ENCODE measurements around the gene ZNHIT2. TPM values are rescaled to one million over a fixed set of nuclear protein-coding genes. Genes with fewer than 3 reads are reported as not detected.
A peak's percentile ranks its signal among the peaks of the same experiment; 100 is the strongest.

Gene ZNHIT2
- total RNA-seq, 2 donors from 2014 or later, result 9.9 to 10.4 TPM

DNA sequence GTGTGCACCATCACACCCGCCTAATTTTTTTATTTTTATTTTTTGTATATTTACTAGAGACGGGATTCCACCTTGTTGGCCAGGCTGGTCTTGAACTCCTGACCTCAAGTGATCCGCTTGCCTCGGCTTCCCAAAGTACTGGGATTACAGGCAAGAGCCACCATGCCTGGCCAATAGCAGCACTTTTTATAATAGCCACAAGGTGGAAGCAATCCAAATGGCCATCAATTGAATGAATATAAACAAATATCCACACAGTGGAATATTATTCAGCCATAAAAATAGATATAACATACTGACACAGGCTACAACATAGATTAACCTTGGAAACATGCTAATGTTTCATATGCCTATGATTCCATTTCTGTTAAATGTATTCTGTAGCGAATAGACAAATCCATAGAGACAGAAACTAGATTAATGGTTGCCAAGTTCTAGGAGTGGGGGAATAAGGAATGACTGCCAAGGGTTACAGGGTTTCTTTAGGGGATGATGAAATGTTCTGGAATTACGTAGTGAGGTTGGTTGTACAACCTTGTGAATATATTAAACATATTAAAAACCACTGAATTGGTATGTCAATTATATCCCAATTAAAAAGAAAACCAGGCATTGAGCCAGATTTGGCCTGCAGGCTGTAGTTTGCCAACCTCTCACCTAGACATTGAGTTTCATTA, 16.7 kb downstream of the ZNHIT2 start:
- H3K36me3 Mint-ChIP-seq (ENCODE audit: insufficient read depth in 2 of 2), result peaks cover 0 to 12% of the 10 kb centered on the region in 2 donors
- no peak overlapping the region for H3K4me3 Mint-ChIP-seq
- peaks cover 23% of the 10 kb centered on the region for H3K4me1 Mint-ChIP-seq (ENCODE audit: low read depth)
- no peak for ATAC-seq (replicated peaks in 1 of 2)
- no peak overlapping the region for H3K27ac Mint-ChIP-seq
- no peaks in the 10 kb centered on the region for H3K9me3 Mint-ChIP-seq
- H3K27me3 Mint-ChIP-seq (ENCODE audit: low read depth), result no peaks in the 10 kb centered on the region
- no peak for DNase-seq

- Mint-ChIP-seq H3K9me3 (no peaks in the 10 kb centered on the region), H3K27me3 (ENCODE audit: low read depth) (no peaks in the 10 kb centered on the region), H3K36me3 (ENCODE audit: insufficient read depth in 2 of 2) (peaks cover 0 to 7% of the 10 kb centered on the region in 2 donors), H3K27ac (no peak overlapping the region), H3K4me3 (peak overlapping the region; percentile 74 to 90), H3K4me1 (ENCODE audit: low read depth) (peaks cover 14% of the 10 kb centered on the region)
- DNase-seq (no peak), ATAC-seq (replicated peaks in 1 of 2) (peak in 1 of 2 donors; percentile 1)
These were observed 20.6 kb downstream of the ZNHIT2 start for GRCh38 chr11:65096926-65097325.

DNA sequence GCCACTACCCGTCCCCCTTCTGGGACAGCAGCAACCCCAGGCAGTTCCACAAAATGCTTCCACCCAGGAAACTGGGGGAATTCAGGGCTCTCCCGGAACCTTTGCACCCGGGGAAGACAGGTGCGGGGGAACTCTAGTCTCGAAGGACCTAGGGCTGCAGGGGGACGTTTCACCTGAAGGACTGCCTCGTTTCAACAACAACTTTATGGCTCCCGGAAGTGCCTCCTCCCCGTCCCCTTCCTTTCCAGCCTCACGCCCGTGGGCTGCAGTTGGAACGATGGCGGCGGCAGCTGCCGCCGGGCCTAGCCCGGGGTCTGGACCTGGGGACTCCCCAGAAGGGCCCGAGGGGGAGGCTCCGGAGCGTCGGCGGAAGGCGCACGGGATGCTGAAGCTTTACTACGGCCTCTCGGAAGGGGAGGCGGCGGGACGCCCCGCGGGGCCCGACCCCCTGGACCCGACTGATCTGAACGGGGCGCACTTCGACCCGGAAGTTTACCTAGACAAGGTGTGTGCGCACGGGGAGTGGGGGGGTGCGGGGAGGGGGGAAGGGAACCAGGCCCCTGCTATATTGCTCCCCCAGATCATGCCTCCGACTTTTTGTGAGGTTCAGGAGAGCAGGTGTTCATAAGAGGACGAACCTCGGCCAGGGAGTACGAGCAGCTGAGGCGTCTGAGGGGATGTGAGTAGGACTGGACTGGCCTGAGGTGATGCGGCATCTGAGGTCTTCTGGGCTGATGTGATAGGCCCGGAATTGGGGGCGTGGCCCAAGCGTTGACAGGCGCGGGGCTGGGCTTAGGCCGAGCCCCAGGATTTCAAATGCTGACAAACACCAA, 21.3 kb downstream of the ZNHIT2 start, which contains the start of gene VPS51:
Gene VPS51 (plus strand): TSS at position 241 of the 833 bp plus-strand sequence. CDS start 37 bp downstream, at position 278.
- Mint-ChIP-seq H3K27ac (peak within 1 kb of the TSS; percentile 86), H3K27me3 (ENCODE audit: low read depth) (no peaks in the 10 kb centered on the region), H3K36me3 (ENCODE audit: insufficient read depth in 2 of 2) (peaks cover 0 to 5% of the 10 kb centered on the region in 2 donors), H3K9me3 (no peaks in the 10 kb centered on the region), H3K4me1 (ENCODE audit: low read depth) (peaks cover 14% of the 10 kb centered on the region), H3K4me3 (peak within 1 kb of the TSS; percentile 86 to 90)
- ATAC-seq (replicated peaks in 1 of 2) (peak; percentile 98), DNase-seq (peak; percentile 90)

DNA sequence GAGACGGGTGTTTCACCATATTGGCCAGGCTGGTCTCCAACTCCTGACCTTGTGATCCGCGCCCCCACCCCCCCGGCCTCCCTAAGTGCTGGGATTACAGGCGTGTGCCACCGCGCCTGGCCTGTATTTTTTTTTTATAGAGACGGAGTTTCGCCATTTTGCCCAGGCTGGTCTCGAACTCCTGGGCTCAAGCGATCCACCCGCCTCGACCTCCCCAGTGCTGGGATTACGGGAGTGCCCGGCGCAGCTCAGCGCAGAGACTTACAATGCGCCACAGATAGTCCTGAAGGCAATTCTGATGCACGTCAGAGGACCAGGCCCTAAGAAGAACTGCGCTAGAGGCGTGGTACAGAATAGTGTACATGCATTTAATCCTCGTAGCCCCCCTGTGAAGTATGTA, 22.1 kb downstream of the ZNHIT2 start:
- Mint-ChIP-seq H3K27me3 (ENCODE audit: low read depth) (no peaks in the 10 kb centered on the region), H3K36me3 (ENCODE audit: insufficient read depth in 2 of 2) (peaks cover 0 to 5% of the 10 kb centered on the region in 2 donors), H3K4me1 (ENCODE audit: low read depth) (peaks cover 14% of the 10 kb centered on the region), H3K4me3 (peak overlapping the region; percentile 86 to 90), H3K27ac (peak overlapping the region; percentile 86), H3K9me3 (no peaks in the 10 kb centered on the region)
- DNase-seq (no peak), ATAC-seq (replicated peaks in 1 of 2) (no peak)

- Mint-ChIP-seq H3K27me3 (ENCODE audit: low read depth) (no peaks in the 10 kb centered on the region), H3K4me3 (no peak overlapping the region), H3K4me1 (ENCODE audit: low read depth) (peaks cover 5% of the 10 kb centered on the region), H3K36me3 (ENCODE audit: insufficient read depth in 2 of 2) (peaks cover 3 to 5% of the 10 kb centered on the region in 2 donors), H3K9me3 (no peaks in the 10 kb centered on the region), H3K27ac (no peak overlapping the region)
- no peak for DNase-seq
- no peak for ATAC-seq (replicated peaks in 1 of 2)
These were observed 26.9 kb downstream of the ZNHIT2 start for GRCh38 chr11:65090628-65091027.

GRCh38 chr11:65089621-65090020, 27.9 kb downstream of the ZNHIT2 start:
- ATAC-seq (replicated peaks in 1 of 2), result no peak
- no peak overlapping the region for H3K4me3 Mint-ChIP-seq

GRCh38 chr11:65087827-65088226, 29.7 kb downstream of the ZNHIT2 start:
- no peaks in the 10 kb centered on the region for H3K27me3 Mint-ChIP-seq (ENCODE audit: low read depth)
- ATAC-seq (replicated peaks in 1 of 2) (no peak), DNase-seq (no peak)
- H3K27ac Mint-ChIP-seq, result no peak overlapping the region
- H3K9me3 Mint-ChIP-seq, result no peaks in the 10 kb centered on the region
- no peak overlapping the region for H3K4me3 Mint-ChIP-seq
- H3K36me3 Mint-ChIP-seq (ENCODE audit: insufficient read depth in 2 of 2), result peaks cover 13 to 14% of the 10 kb centered on the region in 2 donors
- peaks cover 24% of the 10 kb centered on the region for H3K4me1 Mint-ChIP-seq (ENCODE audit: low read depth)

More at GRCh38 chr11:65089621-65090020, 27.9 kb downstream of the ZNHIT2 start:
- Mint-ChIP-seq H3K36me3 (ENCODE audit: insufficient read depth in 2 of 2) (peaks cover 4 to 7% of the 10 kb centered on the region in 2 donors), H3K4me1 (ENCODE audit: low read depth) (peaks cover 13% of the 10 kb centered on the region), H3K9me3 (no peaks in the 10 kb centered on the region), H3K27ac (no peak overlapping the region), H3K27me3 (ENCODE audit: low read depth) (no peaks in the 10 kb centered on the region)
- no peak for DNase-seq

DNA sequence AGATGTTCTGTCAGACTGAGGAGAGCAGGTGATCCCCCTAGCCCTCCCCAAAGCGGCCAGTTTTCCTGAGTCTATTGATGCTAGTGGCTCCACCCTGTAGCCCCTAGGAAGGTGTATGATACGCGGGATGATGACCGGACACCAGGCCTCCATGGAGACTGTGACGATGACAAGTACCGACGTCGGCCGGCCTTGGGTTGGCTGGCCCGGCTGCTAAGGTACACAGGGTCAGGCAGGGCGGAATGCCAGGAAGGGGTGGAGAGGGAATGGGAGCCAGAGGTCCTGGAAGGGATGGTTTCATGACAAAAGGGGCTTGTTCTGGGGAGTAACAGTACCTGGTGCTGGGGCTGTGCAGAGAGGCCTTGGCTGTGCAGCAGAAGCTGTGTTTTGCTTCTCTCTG, 30.3 kb downstream of the ZNHIT2 start:
- H3K27me3 Mint-ChIP-seq (ENCODE audit: low read depth), result no peaks in the 10 kb centered on the region
- ATAC-seq (replicated peaks in 1 of 2), result no peak
- no peaks in the 10 kb centered on the region for H3K9me3 Mint-ChIP-seq
- peaks cover 15 to 19% of the 10 kb centered on the region in 2 donors for H3K36me3 Mint-ChIP-seq (ENCODE audit: insufficient read depth in 2 of 2)
- peaks cover 30% of the 10 kb centered on the region for H3K4me1 Mint-ChIP-seq (ENCODE audit: low read depth)
- H3K4me3 Mint-ChIP-seq, result no peak overlapping the region
- DNase-seq, result no peak
- H3K27ac Mint-ChIP-seq, result no peak overlapping the region

DNA sequence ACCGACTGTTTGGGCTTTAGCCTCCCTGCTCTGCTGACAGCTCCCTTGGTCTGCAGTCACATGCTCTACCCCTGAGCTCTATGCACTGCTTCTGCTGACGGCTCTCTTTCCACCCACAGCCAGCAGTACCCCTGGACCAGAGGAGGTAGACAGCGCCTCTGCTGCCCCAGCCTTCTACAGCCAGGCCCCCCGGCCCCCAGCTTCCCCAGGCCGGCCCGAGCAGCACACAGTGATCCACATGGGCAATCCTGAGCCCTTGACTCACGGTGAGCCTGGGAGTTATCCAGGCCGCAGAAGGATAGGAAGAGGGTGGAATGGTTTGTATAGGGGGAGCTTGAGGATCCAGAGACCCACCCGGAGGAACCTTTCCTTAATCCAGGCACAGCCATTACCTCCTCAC, 30.7 kb downstream of the ZNHIT2 start:
- Mint-ChIP-seq H3K36me3 (ENCODE audit: insufficient read depth in 2 of 2) (peaks cover 15 to 23% of the 10 kb centered on the region in 2 donors), H3K4me1 (ENCODE audit: low read depth) (peaks cover 35% of the 10 kb centered on the region)

GRCh38 chr11:65085446-65085845, 32.1 kb downstream of the ZNHIT2 start:
- peak overlapping the region; percentile 98 to 99 for H3K4me3 Mint-ChIP-seq
- no peaks in the 10 kb centered on the region for H3K27me3 Mint-ChIP-seq (ENCODE audit: low read depth)
- no peaks in the 10 kb centered on the region for H3K9me3 Mint-ChIP-seq
- DNase-seq (no peak), ATAC-seq (replicated peaks in 1 of 2) (no peak)
- peaks cover 48% of the 10 kb centered on the region for H3K4me1 Mint-ChIP-seq (ENCODE audit: low read depth)
- H3K36me3 Mint-ChIP-seq (ENCODE audit: insufficient read depth in 2 of 2), result peaks cover 22 to 29% of the 10 kb centered on the region in 2 donors
- H3K27ac Mint-ChIP-seq, result peak overlapping the region; percentile 98

More for the DNA sequence above, 30.7 kb downstream of the ZNHIT2 start:
- H3K27me3 Mint-ChIP-seq (ENCODE audit: low read depth), result no peaks in the 10 kb centered on the region
- H3K4me3 Mint-ChIP-seq, result no peak overlapping the region
- DNase-seq (no peak), ATAC-seq (replicated peaks in 1 of 2) (no peak)
- no peaks in the 10 kb centered on the region for H3K9me3 Mint-ChIP-seq
- no peak overlapping the region for H3K27ac Mint-ChIP-seq

- H3K4me1 Mint-ChIP-seq (ENCODE audit: low read depth), result peaks cover 52% of the 10 kb centered on the region
- H3K9me3 Mint-ChIP-seq, result no peaks in the 10 kb centered on the region
- DNase-seq (no peak), ATAC-seq (replicated peaks in 1 of 2) (no peak)
- no peaks in the 10 kb centered on the region for H3K27me3 Mint-ChIP-seq (ENCODE audit: low read depth)
- peak overlapping the region; percentile 98 to 99 for H3K4me3 Mint-ChIP-seq
- peaks cover 24 to 31% of the 10 kb centered on the region in 2 donors for H3K36me3 Mint-ChIP-seq (ENCODE audit: insufficient read depth in 2 of 2)
- H3K27ac Mint-ChIP-seq, result peak overlapping the region; percentile 98
These were observed 32.7 kb downstream of the ZNHIT2 start for GRCh38 chr11:65084598-65085375.

DNA sequence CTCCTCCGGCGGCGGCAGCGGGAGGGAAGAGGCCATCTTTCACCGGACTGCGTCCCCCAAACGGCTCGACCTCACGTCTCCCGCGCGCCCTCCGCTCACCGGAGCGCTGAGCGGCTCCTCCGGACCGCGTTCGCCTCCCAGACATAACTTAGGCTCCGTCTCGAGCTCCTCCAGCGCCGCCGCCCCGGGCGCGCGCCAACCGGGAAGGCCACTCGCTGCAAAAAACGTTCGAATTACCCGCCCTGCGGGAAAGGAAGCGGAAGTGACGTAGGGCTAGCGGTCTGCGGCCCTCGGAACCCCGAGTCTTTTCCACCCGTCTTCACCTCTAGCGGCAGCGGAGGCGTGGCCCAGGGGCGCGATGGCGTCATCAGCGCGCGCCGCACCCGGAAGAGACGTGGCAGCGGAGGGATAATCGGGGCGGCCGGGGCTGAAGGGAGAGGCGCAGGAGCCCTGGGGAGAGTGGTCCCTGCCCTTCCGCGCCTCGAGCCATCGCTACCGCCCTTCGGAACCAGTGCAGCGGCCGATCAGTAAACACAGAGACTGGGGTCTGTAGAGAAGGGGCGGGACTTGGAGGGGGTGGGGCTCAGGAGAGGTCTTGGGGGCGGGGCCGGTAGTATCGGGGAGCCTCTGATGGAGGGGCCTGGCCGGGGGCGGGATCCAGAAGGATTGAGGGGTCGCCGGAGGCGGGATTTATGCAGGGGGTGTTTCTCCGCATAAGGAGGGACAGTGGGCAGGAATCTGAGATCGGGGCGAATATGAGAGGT, 33.5 kb downstream of the ZNHIT2 start, which contains the start of the genes CDCA5 and ZFPL1:
Gene CDCA5 (minus strand): TSS at position 207 of the 764 bp plus-strand sequence. CDS start 62 bp downstream, at position 145.
Gene ZFPL1 (plus strand): TSS at position 389 of the 764 bp plus-strand sequence. CDS start 477 bp downstream, outside the sequence.
- peaks cover 25 to 33% of the 10 kb centered on the region in 2 donors for H3K36me3 Mint-ChIP-seq (ENCODE audit: insufficient read depth in 2 of 2)
- H3K27ac Mint-ChIP-seq, result peak within 1 kb of the TSS; percentile 98
- no peaks in the 10 kb centered on the region for H3K9me3 Mint-ChIP-seq
- H3K4me1 Mint-ChIP-seq (ENCODE audit: low read depth), result peaks cover 57% of the 10 kb centered on the region
- ATAC-seq (replicated peaks in 1 of 2) (peak; percentile 94 to 95), DNase-seq (peak; percentile 96 to 98)
- no peaks in the 10 kb centered on the region for H3K27me3 Mint-ChIP-seq (ENCODE audit: low read depth)
- peak within 1 kb of the TSS; percentile 98 to 99 for H3K4me3 Mint-ChIP-seq

All from activated T-cell treated with anti-CD3 and anti-CD28 coated beads, Interleukin-2, amount 50 U/mL, for 72 hours (primary cell).